ENCODE measurements around the gene ZNF148.

The ZNF148 gene

GRCh38 chr3:125331243-125331642 is 43.9 kb downstream of the ZNF148 start:
- DNase-seq (ENCODE audit: low read depth in 2 of 2), result no peak

DNA sequence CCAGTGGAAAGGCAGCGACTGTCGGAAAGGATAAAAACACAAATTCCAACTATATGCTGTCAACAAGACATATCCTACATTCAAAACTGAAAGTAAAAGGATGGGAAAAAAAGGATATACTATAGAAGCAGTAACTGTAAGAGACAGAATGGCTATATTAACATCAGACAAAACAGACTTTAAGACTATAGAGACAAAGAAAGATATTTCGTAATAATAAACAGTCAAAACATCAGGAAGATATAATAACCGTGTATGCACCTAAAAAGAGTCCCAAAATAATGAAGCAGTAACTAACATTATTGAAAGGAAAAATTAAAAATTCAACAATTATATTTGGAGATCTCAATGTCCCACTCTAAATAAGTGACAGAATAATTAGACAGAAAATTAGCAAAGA is 48.2 kb downstream of the ZNF148 start:
- no peak for DNase-seq (ENCODE audit: low read depth in 2 of 2)

DNA sequence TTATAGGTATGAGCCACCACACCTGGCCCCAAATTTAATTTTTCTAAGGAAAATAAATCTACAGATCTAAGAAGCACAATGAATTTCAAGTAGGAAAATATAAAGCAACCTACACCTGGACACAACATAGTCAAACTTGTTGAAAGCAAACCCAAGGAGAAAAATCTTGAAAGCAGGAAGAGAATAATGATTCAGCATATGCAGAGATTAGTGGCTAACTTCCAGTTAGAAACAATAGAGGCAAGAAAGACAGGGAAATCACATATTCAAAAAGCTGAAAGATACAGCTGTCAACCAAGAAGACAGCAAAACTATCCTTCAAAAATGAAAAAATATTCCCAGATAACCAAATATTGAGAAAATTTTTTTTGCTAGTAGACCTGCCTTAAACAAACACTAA is 49.4 kb downstream of the ZNF148 start:
- no peak for DNase-seq (ENCODE audit: low read depth in 2 of 2)

DNA sequence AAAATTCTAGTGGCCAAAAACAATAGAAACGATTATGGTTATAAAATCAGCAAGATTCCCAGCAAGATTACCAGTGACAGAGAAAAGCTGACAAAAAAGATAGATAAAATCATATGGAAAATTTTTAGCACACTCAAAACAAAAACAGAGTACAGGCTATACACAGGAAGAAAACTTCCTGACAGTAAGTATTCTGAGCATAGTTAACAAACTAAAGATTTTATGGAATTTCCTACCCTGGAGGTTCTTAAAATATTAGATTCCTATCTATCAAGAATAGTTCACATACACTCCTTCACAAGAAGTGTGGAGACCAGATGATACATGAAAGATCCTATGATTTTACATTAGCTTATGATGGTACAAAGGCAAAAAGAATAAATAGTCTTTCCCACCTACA is 50.8 kb downstream of the ZNF148 start:
- DNase-seq (ENCODE audit: low read depth in 2 of 2), result no peak

- no peak for DNase-seq (ENCODE audit: low read depth in 2 of 2)
These were observed 52.2 kb downstream of the ZNF148 start for GRCh38 chr3:125322917-125323316.

DNA sequence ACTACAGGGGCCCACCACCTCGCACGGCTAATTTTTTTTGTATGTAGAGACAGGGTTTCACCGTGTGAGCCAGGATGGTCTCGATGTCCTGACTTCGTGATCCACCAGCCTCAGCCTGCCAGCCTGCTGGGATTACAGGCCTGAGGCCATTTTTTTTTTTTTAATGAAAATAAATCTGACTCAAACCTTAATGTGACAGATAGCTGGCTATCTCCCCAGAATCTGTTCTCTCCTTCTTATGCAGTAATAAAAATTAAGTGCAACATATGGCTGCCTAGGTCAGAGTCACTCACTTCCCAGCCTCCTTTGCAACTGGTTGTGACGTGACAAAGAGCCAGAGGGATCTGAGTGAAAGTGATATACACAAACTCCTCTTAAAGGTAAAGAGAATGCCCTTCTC is 53.0 kb downstream of the ZNF148 start:
- DNase-seq (ENCODE audit: low read depth in 2 of 2), result no peak

GRCh38 chr3:125319765-125320164 is 55.4 kb downstream of the ZNF148 start:
- no peak for DNase-seq (ENCODE audit: low read depth in 2 of 2)

DNA sequence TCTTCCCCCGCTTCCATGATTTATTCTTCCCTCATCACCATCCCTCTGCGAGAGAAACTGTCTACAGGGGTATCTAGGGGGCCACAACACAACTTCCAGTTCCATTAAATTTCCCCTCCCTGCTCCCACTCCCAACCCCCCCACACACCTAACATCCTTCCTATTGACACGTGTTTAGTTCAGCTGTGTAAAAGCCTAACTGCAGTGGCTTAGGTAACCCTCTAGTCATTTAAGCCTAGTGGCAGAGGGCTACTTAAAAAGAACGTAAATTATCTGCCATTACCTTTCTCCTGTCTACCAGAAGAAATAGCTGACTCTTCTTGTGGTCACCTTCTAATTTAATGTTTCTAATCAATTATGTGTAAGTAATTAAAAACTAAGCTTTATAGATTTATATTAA is 56.3 kb downstream of the ZNF148 start:
- no peak for DNase-seq (ENCODE audit: low read depth in 2 of 2)

- no peak for DNase-seq (ENCODE audit: low read depth in 2 of 2)
These were observed 56.8 kb downstream of the ZNF148 start for GRCh38 chr3:125318167-125318865.

DNA sequence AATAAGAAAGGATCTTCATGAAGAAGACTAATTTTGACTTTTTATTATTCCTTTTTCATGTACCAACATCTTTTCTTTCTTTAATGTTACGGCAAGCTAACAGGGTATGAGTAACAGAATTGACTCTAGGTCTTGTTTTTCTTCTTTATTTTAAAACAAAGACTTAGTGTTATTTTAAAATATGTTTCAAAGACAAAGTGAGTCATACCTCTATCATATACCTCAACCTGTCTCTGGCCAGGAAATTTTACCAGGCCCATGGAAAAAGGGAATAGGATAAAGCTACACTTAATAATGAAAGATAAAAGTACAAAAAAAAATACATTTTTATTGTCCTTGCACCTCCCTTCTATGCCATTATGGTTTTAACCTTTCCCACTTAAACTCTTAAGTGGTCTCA is 57.4 kb downstream of the ZNF148 start:
- no peak for DNase-seq (ENCODE audit: low read depth in 2 of 2)

GRCh38 chr3:125316949-125317348 is 58.2 kb downstream of the ZNF148 start:
- no peak for DNase-seq (ENCODE audit: low read depth in 2 of 2)

DNA sequence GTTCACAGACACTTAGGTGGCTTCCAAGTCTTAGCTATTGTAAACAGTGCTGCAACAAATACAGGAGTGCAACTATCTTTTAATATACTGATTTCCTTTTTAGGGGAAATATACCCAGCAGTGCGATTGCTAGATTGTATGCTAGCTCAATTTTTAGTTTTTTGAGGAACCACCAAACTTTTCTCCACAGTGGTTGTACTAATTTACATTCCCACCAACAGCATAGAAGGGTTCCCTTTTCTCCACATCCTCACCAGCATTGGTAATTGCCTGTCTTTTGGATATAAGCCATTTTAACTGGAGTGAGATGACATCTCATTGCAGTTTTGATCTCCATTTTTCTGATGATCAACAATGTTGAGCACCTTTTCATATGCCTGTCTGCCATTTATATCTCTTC is 58.9 kb downstream of the ZNF148 start:
- DNase-seq (ENCODE audit: low read depth in 2 of 2), result no peak

GRCh38 chr3:125313060-125313635 is 62.0 kb downstream of the ZNF148 start:
- DNase-seq (ENCODE audit: low read depth in 2 of 2), result no peak

- peak; percentile 25 to 36 for DNase-seq (ENCODE audit: low read depth in 2 of 2)
These were observed 64.5 kb downstream of the ZNF148 start for GRCh38 chr3:125310623-125311081.

DNA sequence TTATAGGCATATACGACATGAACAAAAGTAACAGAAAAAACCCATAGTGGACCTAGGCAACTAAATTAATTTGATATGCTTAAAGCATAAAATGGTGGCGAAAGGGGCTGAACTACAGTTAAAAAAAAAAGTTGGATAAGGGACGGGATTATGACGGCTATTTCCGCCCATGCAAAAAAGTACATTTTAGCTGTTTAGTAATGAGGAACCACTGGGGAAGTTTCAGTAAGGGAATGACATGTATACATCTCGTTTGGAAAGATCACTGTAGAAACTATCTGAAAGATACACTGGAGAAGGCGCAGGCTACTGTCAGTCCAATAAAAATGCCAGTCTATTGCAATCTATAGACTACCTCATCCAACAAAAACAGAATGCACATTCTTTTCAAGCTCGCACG is 65.6 kb downstream of the ZNF148 start:
- DNase-seq (ENCODE audit: low read depth in 2 of 2), result no peak

DNA sequence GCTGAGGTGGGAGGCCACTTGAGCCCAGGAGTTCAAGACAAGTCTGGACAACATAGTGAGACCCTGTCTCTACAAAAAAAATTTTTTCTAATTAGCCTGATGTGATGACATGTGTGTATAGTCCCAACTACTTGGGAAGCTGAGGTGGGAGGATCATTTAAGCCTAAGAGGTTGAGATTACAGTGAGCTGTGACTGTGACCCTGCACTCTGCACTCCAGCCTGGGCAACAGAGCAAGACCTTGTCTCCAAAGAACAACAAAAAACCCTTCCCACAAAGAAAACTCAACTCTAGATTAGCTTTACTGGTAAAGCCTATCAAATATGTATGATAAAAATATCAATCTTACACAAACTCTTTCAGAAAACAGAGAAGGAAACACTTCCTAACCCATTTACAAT is 68.5 kb downstream of the ZNF148 start:
- DNase-seq (ENCODE audit: low read depth in 2 of 2), result no peak

GRCh38 chr3:125302932-125303331 is 72.2 kb downstream of the ZNF148 start:
- DNase-seq (ENCODE audit: low read depth in 2 of 2), result no peak

DNA sequence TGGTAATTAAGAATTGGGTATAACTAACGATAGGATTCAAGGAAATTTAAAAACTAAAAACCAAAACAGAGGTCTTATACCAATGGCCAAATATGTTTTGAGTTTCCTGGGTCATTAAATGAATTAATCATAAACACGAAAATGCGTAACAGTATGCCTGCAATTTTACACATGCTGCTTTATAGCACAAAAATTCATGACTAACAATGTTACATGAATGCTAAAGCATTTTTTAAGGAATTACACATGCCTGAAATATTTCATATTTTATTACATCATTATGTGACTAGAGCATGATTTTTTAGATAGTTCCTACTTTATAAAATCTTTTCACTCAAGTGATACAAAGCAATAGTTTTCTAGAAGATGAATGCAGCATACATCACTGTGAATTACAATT is 74.7 kb downstream of the ZNF148 start:
- no peak for DNase-seq (ENCODE audit: low read depth in 2 of 2)

DNA sequence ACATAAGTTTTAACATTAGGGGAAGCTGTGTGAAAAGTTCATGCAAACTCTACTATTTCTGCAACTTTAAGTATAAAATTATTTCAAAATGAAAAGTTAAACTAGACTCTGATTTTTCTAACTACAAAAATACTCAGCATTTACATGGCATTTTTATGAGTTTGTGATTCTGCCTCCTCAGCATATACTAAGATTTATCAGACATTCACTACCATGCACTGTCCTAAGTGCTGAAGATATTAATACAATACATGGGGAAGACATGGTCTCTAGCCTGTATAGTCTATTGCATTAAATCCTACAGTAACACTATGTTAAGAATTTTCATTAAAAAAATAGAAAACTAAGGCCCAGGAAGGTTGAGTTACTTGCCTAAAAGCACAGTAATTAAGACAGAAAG is 80.7 kb downstream of the ZNF148 start:
- no peak for DNase-seq (ENCODE audit: low read depth in 2 of 2)

GRCh38 chr3:125292015-125292414 is 83.1 kb downstream of the ZNF148 start:
- no peak for DNase-seq (ENCODE audit: low read depth in 2 of 2)

DNA sequence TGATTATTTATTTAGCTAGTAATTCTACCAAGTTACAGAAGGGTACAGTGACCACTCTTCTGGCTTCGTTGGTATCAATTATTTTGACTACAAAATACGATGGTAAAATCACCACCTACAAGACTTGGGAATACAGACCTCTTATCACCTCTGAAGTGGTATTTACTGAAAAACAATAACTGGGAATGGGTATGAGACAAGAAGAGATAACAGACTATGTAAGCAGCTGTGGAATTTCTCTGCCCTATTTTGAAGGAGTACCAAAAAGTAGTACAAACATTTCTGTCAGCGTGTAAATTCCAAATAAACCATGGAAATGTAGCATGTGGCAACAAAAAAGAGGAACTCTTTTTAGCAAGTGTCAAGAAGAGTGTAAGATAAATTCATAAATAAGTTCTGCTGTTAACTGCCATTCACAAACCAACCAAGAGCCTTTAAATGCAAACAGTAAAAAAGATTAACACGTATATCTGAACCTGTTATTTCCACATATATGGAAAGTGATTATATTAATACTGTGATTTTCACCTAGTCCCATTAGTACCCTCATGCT is 85.6 kb downstream of the ZNF148 start:
- DNase-seq (ENCODE audit: low read depth in 2 of 2), result no peak

DNA sequence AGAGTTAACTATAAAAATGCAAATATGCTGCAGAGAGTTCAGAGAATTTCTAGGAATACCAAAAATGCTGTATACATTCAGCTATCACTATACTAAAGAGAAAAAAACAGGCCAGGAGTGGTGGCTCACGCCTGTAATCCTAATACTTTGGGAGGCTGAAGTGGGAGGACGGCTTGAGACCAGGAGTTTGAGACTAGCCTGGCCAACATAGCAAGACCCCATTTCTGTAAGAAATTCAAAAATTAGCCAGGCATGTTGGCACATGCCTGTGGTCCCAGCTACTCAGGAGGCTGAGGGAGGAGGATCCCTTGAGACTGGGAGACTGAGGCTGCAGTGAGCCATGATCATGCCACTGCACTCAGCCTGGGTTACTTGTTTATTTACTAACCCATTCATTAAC is 87.9 kb downstream of the ZNF148 start:
- no peak for DNase-seq (ENCODE audit: low read depth in 2 of 2)

DNA sequence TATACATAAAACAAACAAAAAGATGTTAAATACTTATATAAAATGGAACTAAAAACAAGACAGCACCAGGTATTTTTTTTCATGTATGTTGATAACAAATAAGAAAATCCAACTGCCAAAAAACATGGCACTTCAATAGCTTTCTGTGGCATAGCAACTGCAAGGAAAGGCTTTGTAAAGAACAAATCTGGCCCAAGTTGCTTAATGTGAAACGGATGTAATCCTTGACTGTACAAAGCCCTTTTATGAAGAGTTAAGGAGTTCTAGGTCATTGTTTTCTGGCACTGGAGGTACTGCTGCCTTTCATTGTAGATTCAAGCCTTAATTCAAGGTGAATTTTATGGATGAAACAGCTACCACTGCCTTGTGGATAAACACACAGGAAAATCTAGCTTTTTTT is 93.7 kb downstream of the ZNF148 start:
- DNase-seq (ENCODE audit: low read depth in 2 of 2), result no peak

All from stimulated activated CD4-positive, alpha-beta T cell treated with anti-CD3 and anti-CD28 coated beads, Interleukin-4, amount 100 ng/mL, for 48 hours (primary cell).